HEK293 (cell line): ENCODE results near the gene PEX6.
A peak's percentile ranks its signal among the peaks of the same experiment; 100 is the strongest.

Source experiments
- ATF2 ChIP-seq: fragments of 450-650 bp; formaldehyde crosslinking; IDR thresholded peaks from 2 replicates; pipeline ENCODE4 v1.5.1; 2016; ENCODE audit warnings: missing biosample characterization, missing genetic modification characterization, low read depth
- BCL11A ChIP-seq: fragments of 450-650 bp; formaldehyde crosslinking; IDR thresholded peaks from 2 replicates; pipeline ENCODE4 v1.5.1; 2016; ENCODE audit warnings: low read depth, missing biosample characterization, missing genetic modification characterization
- KLF17 ChIP-seq: fragments of 450-650 bp; formaldehyde crosslinking; IDR thresholded peaks from 2 replicates; pipeline ENCODE4 v1.5.1; 2016; ENCODE audit warnings: missing biosample characterization, missing genetic modification characterization
- PRDM2 ChIP-seq: fragments of 450-650 bp; formaldehyde crosslinking; IDR thresholded peaks from 2 replicates; pipeline ENCODE4 v1.5.1; 2016; ENCODE audit warnings: missing biosample characterization, missing genetic modification characterization, borderline replicate concordance
- ZBTB48 ChIP-seq: fragments of 450-650 bp; formaldehyde crosslinking; IDR thresholded peaks from 2 replicates; pipeline ENCODE4 v1.5.1; 2016; ENCODE audit warnings: missing biosample characterization, missing genetic modification characterization
- ZFP37 ChIP-seq: fragments of 450-650 bp; formaldehyde crosslinking; IDR thresholded peaks from 2 replicates; pipeline ENCODE4 v1.5.1; 2016; ENCODE audit warnings: missing biosample characterization, missing genetic modification characterization
- ZFP41 ChIP-seq: fragments of 450-650 bp; formaldehyde crosslinking; IDR thresholded peaks from 2 replicates; pipeline ENCODE4 v1.5.1; 2016; ENCODE audit warnings: missing biosample characterization, missing genetic modification characterization, borderline replicate concordance
- ZNF223 ChIP-seq: fragments of 450-650 bp; formaldehyde crosslinking; IDR thresholded peaks from 2 replicates; pipeline ENCODE4 v1.5.1; 2016; ENCODE audit warnings: missing biosample characterization, missing genetic modification characterization
- ZNF292 ChIP-seq: fragments of 450-650 bp; formaldehyde crosslinking; IDR thresholded peaks from 2 replicates; pipeline ENCODE4 v1.5.1; 2016; ENCODE audit warnings: low read depth, missing biosample characterization, missing genetic modification characterization, borderline replicate concordance
- ZNF341 ChIP-seq: fragments of 450-650 bp; formaldehyde crosslinking; IDR thresholded peaks from 2 replicates; pipeline ENCODE4; 2016; ENCODE audit warnings: low read depth, missing biosample characterization, missing genetic modification characterization
- ZNF37A ChIP-seq: fragments of 450-650 bp; IDR thresholded peaks from 2 replicates; pipeline ENCODE4 v1.5.1; 2018; ENCODE audit warnings: missing biosample characterization, missing genetic modification characterization
- ZNF391 ChIP-seq: fragments of 450-650 bp; formaldehyde crosslinking; IDR thresholded peaks from 2 replicates; pipeline ENCODE4 v1.5.1; 2016; ENCODE audit warnings: low read depth, missing biosample characterization, missing genetic modification characterization, borderline replicate concordance
- ZNF707 ChIP-seq: fragments of 450-650 bp; formaldehyde crosslinking; IDR thresholded peaks from 2 replicates; pipeline ENCODE4 v1.5.1; 2016; ENCODE audit warnings: missing biosample characterization, missing genetic modification characterization
- TF ChIP-seq, protein P1 (sequence below): fragments of 450-650 bp; formaldehyde crosslinking; IDR thresholded peaks from 2 replicates; pipeline ENCODE4 v1.5.1; 2016; ENCODE audit warnings: missing biosample characterization, missing genetic modification characterization
- TF ChIP-seq, protein P2 (sequence below): fragments of 450-650 bp; formaldehyde crosslinking; IDR thresholded peaks from 2 replicates; pipeline ENCODE4 v1.5.1; 2016; ENCODE audit warnings: missing biosample characterization, missing genetic modification characterization
- TF ChIP-seq, protein P3 (sequence below): fragments of 450-650 bp; formaldehyde crosslinking; IDR thresholded peaks from 2 replicates; pipeline ENCODE4 v1.5.1; 2016; ENCODE audit warnings: missing biosample characterization, missing genetic modification characterization
- TF ChIP-seq, protein P4 (sequence below): fragments of 450-650 bp; IDR thresholded peaks from 2 replicates; pipeline ENCODE4 v1.5.1; 2018; ENCODE audit warnings: missing biosample characterization, missing genetic modification characterization
- TF ChIP-seq, protein P5 (sequence below): IDR thresholded peaks from 2 replicates; pipeline ENCODE4 v1.6.1; 2011; ENCODE audit warnings: mild to moderate bottlenecking, low read depth, low read length, borderline replicate concordance

The PEX6 gene

GRCh38 chr6:43013097-43013842 is 34.3 kb upstream of the PEX6 start (continued):
- TF ChIP-seq PRDM2 (tag by site-specific recombination) = no peak
- TF ChIP-seq ZNF37A (tag by site-specific recombination) = no peak
- no peak for TF ChIP-seq ZNF223 (tag by site-specific recombination)
- TF ChIP-seq ZNF341 (tag by site-specific recombination) = peak; percentile 57; the same call in 1 of the 2 replicates
- 0 out of 2 replicates have a peak, but pooled peaks have one; percentile 62 for TF ChIP-seq ZNF391
- TF ChIP-seq, protein P1, sequence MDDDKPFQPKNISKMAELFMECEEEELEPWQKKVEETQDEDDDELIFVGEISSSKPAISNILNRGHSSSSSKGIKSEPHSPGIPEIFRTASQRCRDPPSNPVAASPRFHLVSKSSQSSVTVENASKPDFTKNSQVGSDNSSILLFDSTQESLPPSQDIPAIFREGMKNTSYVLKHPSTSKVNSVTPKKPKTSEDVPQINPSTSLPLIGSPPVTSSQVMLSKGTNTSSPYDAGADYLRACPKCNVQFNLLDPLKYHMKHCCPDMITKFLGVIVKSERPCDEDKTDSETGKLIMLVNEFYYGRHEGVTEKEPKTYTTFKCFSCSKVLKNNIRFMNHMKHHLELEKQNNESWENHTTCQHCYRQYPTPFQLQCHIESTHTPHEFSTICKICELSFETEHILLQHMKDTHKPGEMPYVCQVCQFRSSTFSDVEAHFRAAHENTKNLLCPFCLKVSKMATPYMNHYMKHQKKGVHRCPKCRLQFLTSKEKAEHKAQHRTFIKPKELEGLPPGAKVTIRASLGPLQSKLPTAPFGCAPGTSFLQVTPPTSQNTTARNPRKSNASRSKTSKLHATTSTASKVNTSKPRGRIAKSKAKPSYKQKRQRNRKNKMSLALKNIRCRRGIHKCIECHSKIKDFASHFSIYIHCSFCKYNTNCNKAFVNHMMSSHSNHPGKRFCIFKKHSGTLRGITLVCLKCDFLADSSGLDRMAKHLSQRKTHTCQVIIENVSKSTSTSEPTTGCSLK (tag by site-specific recombination) = no peak
- TF ChIP-seq ZNF292 = no peak
- TF ChIP-seq, protein P2, sequence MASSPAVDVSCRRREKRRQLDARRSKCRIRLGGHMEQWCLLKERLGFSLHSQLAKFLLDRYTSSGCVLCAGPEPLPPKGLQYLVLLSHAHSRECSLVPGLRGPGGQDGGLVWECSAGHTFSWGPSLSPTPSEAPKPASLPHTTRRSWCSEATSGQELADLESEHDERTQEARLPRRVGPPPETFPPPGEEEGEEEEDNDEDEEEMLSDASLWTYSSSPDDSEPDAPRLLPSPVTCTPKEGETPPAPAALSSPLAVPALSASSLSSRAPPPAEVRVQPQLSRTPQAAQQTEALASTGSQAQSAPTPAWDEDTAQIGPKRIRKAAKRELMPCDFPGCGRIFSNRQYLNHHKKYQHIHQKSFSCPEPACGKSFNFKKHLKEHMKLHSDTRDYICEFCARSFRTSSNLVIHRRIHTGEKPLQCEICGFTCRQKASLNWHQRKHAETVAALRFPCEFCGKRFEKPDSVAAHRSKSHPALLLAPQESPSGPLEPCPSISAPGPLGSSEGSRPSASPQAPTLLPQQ = peak; percentile 55; the same call in 1 of the 2 replicates
- no peak for TF ChIP-seq ATF2 (tag by site-specific recombination)
- TF ChIP-seq, protein P3, sequence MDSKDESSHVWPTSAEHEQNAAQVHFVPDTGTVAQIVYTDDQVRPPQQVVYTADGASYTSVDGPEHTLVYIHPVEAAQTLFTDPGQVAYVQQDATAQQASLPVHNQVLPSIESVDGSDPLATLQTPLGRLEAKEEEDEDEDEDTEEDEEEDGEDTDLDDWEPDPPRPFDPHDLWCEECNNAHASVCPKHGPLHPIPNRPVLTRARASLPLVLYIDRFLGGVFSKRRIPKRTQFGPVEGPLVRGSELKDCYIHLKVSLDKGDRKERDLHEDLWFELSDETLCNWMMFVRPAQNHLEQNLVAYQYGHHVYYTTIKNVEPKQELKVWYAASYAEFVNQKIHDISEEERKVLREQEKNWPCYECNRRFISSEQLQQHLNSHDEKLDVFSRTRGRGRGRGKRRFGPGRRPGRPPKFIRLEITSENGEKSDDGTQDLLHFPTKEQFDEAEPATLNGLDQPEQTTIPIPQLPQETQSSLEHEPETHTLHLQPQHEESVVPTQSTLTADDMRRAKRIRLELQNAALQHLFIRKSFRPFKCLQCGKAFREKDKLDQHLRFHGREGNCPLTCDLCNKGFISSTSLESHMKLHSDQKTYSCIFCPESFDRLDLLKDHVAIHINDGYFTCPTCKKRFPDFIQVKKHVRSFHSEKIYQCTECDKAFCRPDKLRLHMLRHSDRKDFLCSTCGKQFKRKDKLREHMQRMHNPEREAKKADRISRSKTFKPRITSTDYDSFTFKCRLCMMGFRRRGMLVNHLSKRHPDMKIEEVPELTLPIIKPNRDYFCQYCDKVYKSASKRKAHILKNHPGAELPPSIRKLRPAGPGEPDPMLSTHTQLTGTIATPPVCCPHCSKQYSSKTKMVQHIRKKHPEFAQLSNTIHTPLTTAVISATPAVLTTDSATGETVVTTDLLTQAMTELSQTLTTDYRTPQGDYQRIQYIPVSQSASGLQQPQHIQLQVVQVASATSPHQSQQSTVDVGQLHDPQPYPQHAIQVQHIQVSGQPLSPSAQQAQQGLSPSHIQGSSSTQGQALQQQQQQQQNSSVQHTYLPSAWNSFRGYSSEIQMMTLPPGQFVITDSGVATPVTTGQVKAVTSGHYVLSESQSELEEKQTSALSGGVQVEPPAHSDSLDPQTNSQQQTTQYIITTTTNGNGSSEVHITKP (tag by site-specific recombination) = peak; percentile 33; the same call in 1 of the 2 replicates
- TF ChIP-seq ZBTB48 (tag by site-specific recombination) = 0 out of 2 replicates have a peak, but pooled peaks have one; percentile 54
- TF ChIP-seq ZFP37 (tag by site-specific recombination) = 0 out of 2 replicates have a peak, but pooled peaks have one; percentile 55
- peak; percentile 42; the same call in 1 of the 2 replicates for TF ChIP-seq KLF17 (tag by site-specific recombination)
- TF ChIP-seq, protein P4, sequence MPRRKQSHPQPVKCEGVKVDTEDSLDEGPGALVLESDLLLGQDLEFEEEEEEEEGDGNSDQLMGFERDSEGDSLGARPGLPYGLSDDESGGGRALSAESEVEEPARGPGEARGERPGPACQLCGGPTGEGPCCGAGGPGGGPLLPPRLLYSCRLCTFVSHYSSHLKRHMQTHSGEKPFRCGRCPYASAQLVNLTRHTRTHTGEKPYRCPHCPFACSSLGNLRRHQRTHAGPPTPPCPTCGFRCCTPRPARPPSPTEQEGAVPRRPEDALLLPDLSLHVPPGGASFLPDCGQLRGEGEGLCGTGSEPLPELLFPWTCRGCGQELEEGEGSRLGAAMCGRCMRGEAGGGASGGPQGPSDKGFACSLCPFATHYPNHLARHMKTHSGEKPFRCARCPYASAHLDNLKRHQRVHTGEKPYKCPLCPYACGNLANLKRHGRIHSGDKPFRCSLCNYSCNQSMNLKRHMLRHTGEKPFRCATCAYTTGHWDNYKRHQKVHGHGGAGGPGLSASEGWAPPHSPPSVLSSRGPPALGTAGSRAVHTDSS (tag by site-specific recombination) = 0 out of 2 replicates have a peak, but pooled peaks have one; percentile 6
- no peak for TF ChIP-seq BCL11A
- TF ChIP-seq, protein P5, sequence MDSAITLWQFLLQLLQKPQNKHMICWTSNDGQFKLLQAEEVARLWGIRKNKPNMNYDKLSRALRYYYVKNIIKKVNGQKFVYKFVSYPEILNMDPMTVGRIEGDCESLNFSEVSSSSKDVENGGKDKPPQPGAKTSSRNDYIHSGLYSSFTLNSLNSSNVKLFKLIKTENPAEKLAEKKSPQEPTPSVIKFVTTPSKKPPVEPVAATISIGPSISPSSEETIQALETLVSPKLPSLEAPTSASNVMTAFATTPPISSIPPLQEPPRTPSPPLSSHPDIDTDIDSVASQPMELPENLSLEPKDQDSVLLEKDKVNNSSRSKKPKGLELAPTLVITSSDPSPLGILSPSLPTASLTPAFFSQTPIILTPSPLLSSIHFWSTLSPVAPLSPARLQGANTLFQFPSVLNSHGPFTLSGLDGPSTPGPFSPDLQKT = no peak
- TF ChIP-seq ZFP41 (tag by site-specific recombination) = no peak
- TF ChIP-seq ZNF707 (tag by site-specific recombination) = no peak
